IMR-90 (cell line): ENCODE measurements around the gene SLC26A1. TPM values are rescaled to one million over a fixed set of nuclear protein-coding genes. Genes with fewer than 3 reads are reported as not detected.

Source experiments
- ATAC-seq: fragments of 200-7000 bp; cut with Tn5 transposase; 2 replicates; pipeline ENCODE4 v1.9.1; 2020; ENCODE audit warnings: low read depth, mild to moderate bottlenecking, moderate library complexity
- BruUV-seq: library from RNA; stranded (reverse); fragments of 400-500 nt; replicated peaks from 2 replicates; lab custom pipeline; 2021; lab: Mats Ljungman, UMichigan
- CTCF ChIA-PET: fragments of 300-600 bp; formaldehyde crosslinking; extraction: SDS; loops from one replicate; lab custom pipeline; 2021; ENCODE audit warnings: antibody characterized with exemption; lab: Yijun Ruan, JAX
- POLR2A ChIA-PET: fragments of 300-600 bp; sonication (Branson Sonifier 250); formaldehyde crosslinking; loops from one replicate; lab custom pipeline; 2022; ENCODE audit warnings: antibody characterized with exemption; ENCODE audit not compliant: unreplicated experiment; lab: Charles Lee
- DNase-seq: peaks from one replicate; pipeline ENCODE4 v3.0.0; 2013
- H2AFZ ChIP-seq: replicated peaks from 2 replicates; pipeline ENCODE3; 2013; ENCODE audit warnings: low read length, mild to moderate bottlenecking; ENCODE audit not compliant: poor library complexity
- H2AK5ac ChIP-seq: 2 replicates; pipeline ENCODE4 v1.6.1; 2013; ENCODE audit warnings: low read depth, low read length, inconsistent platforms
- H2AK9ac ChIP-seq: replicated peaks from 2 replicates; pipeline ENCODE3; 2013; ENCODE audit warnings: mild to moderate bottlenecking, low read depth, low read length, moderate library complexity; ENCODE audit not compliant: poor library complexity
- H2BK120ac ChIP-seq: 2 replicates; pipeline ENCODE4 v1.6.1; 2013; ENCODE audit warnings: low read depth, low read length, inconsistent platforms
- H2BK15ac ChIP-seq: 3 replicates; pipeline ENCODE4 v1.6.1; 2013; ENCODE audit warnings: low read depth, low read length, inconsistent platforms
- H2BK20ac ChIP-seq: 2 replicates; pipeline ENCODE4 v1.6.1; 2013; ENCODE audit warnings: low read depth, mild to moderate bottlenecking, inconsistent platforms, low read length, moderate library complexity
- H2BK5ac ChIP-seq: 2 replicates; pipeline ENCODE4 v1.6.1; 2013; ENCODE audit warnings: mild to moderate bottlenecking, low read depth, low read length, inconsistent platforms; ENCODE audit not compliant: poor library complexity, severe bottlenecking
- H3K14ac ChIP-seq: replicated peaks from 2 replicates; pipeline ENCODE4 v1.6.1; 2013; ENCODE audit warnings: low read depth, low read length, inconsistent platforms
- H3K18ac ChIP-seq: 2 replicates; pipeline ENCODE4 v1.6.1; 2013; ENCODE audit warnings: low read depth, low read length, control low read depth
- H3K23ac ChIP-seq: 2 replicates; pipeline ENCODE4 v1.6.1; 2013; ENCODE audit warnings: low read depth, low read length, inconsistent platforms
- H3K27ac ChIP-seq: 2 replicates; pipeline ENCODE4 v1.5.1; 2013; ENCODE audit warnings: mild to moderate bottlenecking, control low read depth, low read length; ENCODE audit not compliant: insufficient read depth
- H3K27me3 ChIP-seq: 2 replicates; pipeline ENCODE4 v1.6.1; 2013; ENCODE audit warnings: low read length; ENCODE audit not compliant: control insufficient read depth, insufficient read depth
- H3K36me3 ChIP-seq: 2 replicates; pipeline ENCODE4 v1.6.1; 2013; ENCODE audit warnings: low read length, mixed read lengths; ENCODE audit not compliant: control insufficient read depth, insufficient read depth
- H3K4ac ChIP-seq: 2 replicates; pipeline ENCODE4 v1.6.1; 2013; ENCODE audit warnings: low read depth, low read length, inconsistent platforms
- H3K4me1 ChIP-seq: 2 replicates; pipeline ENCODE4 v1.6.1; 2013; ENCODE audit warnings: low read length, mixed read lengths; ENCODE audit not compliant: control insufficient read depth, insufficient read depth
- H3K4me2 ChIP-seq: 2 replicates; pipeline ENCODE4 v1.6.1; 2013; ENCODE audit warnings: low read depth, mild to moderate bottlenecking, control low read depth, low read length, moderate library complexity
- H3K4me3 ChIP-seq: 2 replicates; pipeline ENCODE4 v1.5.1; 2013; ENCODE audit warnings: low read depth, mild to moderate bottlenecking, control low read depth, low read length, moderate library complexity; ENCODE audit not compliant: insufficient read depth
- H3K56ac ChIP-seq: 2 replicates; pipeline ENCODE4 v1.6.1; 2013; ENCODE audit warnings: low read length, inconsistent platforms; ENCODE audit not compliant: insufficient read depth; ENCODE audit errors: extremely low read depth
- H3K79me1 ChIP-seq, 2 experiments: 2 replicates each; pipeline ENCODE4 v1.6.1; 2013; ENCODE audit warnings: low read length in 2 of 2, inconsistent platforms in 1 of 2, low read depth in 1 of 2
- H3K9ac ChIP-seq: 2 replicates; pipeline ENCODE4 v1.6.1; 2013; ENCODE audit warnings: low read depth, low read length, control low read depth
- H3K9me1 ChIP-seq: 2 replicates; pipeline ENCODE4 v1.6.1; 2013; ENCODE audit warnings: low read length, inconsistent platforms; ENCODE audit not compliant: insufficient read depth
- H3K9me3 ChIP-seq: 2 replicates; pipeline ENCODE4 v1.6.1; 2013; ENCODE audit warnings: low read length; ENCODE audit not compliant: control insufficient read depth, insufficient read depth
- H4K20me1 ChIP-seq: 2 replicates; pipeline ENCODE4 v1.6.1; 2013; ENCODE audit warnings: low read length, inconsistent platforms; ENCODE audit not compliant: insufficient read depth
- H4K5ac ChIP-seq: 2 replicates; pipeline ENCODE4 v1.6.1; 2013; ENCODE audit warnings: mild to moderate bottlenecking, low read depth, low read length, control low read depth
- H4K8ac ChIP-seq, 2 experiments: 2 replicates each; pipeline ENCODE4 v1.6.1; 2013; ENCODE audit warnings: low read depth in 2 of 2, low read length in 2 of 2, control low read depth in 1 of 2, inconsistent platforms in 1 of 2
- H4K91ac ChIP-seq: 2 replicates; pipeline ENCODE4 v1.6.1; 2013; ENCODE audit warnings: low read depth, low read length, inconsistent platforms; ENCODE audit not compliant: insufficient read depth
- BHLHE40 ChIP-seq: fragments of 150-350 bp; IDR thresholded peaks from 2 replicates; pipeline ENCODE4 v1.6.1; 2016; ENCODE audit warnings: mild to moderate bottlenecking, low read depth, low read length
- CEBPB ChIP-seq: IDR thresholded peaks from 2 replicates; pipeline ENCODE4 v1.6.1; 2012; ENCODE audit warnings: low read depth, low read length, improper control_type of control experiment
- CHD1 ChIP-seq: IDR thresholded peaks from 2 replicates; pipeline ENCODE4 v1.6.1; 2012; ENCODE audit warnings: low read depth, low read length, improper control_type of control experiment
- CTCF ChIP-seq: conservative IDR thresholded peaks from 2 replicates; pipeline ENCODE4 v1.5.1; 2012; ENCODE audit warnings: mild to moderate bottlenecking, low read depth, low read length, improper control_type of control experiment
- FOS ChIP-seq: fragments of 150-350 bp; IDR thresholded peaks from 2 replicates; pipeline ENCODE4 v1.6.1; 2016; ENCODE audit warnings: low read depth, low read length
- MAFK ChIP-seq: IDR thresholded peaks from 2 replicates; pipeline ENCODE4 v1.6.1; 2012; ENCODE audit warnings: low read depth, low read length, improper control_type of control experiment
- MAZ ChIP-seq: IDR thresholded peaks from 2 replicates; pipeline ENCODE4 v1.6.1; 2012; ENCODE audit warnings: low read depth, mild to moderate bottlenecking, low read length, improper control_type of control experiment, moderate library complexity, borderline replicate concordance
- MXI1 ChIP-seq: IDR thresholded peaks from 2 replicates; pipeline ENCODE4 v1.6.1; 2012; ENCODE audit warnings: low read depth, mild to moderate bottlenecking, low read length, moderate library complexity, borderline replicate concordance
- NFE2L2 ChIP-seq: fragments of 150-350 bp; IDR thresholded peaks from 2 replicates; pipeline ENCODE4 v1.6.1; 2016; ENCODE audit warnings: low read depth, mild to moderate bottlenecking, low read length
- RAD21 ChIP-seq: IDR thresholded peaks from 2 replicates; pipeline ENCODE4 v1.6.1; 2012; ENCODE audit warnings: low read length, improper control_type of control experiment
- RFX5 ChIP-seq: IDR thresholded peaks from 2 replicates; pipeline ENCODE4 v1.8.0; 2012; ENCODE audit warnings: low read depth, mild to moderate bottlenecking, low read length, moderate library complexity
- SMC3 ChIP-seq: fragments of 150-350 bp; IDR thresholded peaks from 2 replicates; pipeline ENCODE4 v1.6.1; 2016; ENCODE audit warnings: low read depth, mild to moderate bottlenecking, antibody characterized with exemption, low read length, moderate library complexity
- WGBS, 2 experiments: methylation state at CpG; one replicate each; pipeline versions ENCODE4 v1.1.5 to v1.1.7; 2013; ENCODE audit warnings: missing lambda C conversion rate in 2 of 2; ENCODE audit not compliant: insufficient read length in 1 of 2; ENCODE audit errors: extremely low coverage in 2 of 2; 5-methylcytosine and 5-hydroxymethylcytosine counted together
- dilution Hi-C: fragments of 300-500 bp; cut with HindIII; formaldehyde crosslinking; loops from one replicate; pipeline ENCODE4 v1.14.3; 2018; ENCODE audit warnings: low sequenced_read_pairs; ENCODE audit not compliant: unreplicated experiment
- in situ Hi-C: fragments of 300-500 bp; cut with MboI; formaldehyde crosslinking; loops from 3 replicates; pipeline ENCODE4 v1.14.3; 2019; ENCODE audit warnings: low sequenced_read_pairs, inconsistent platforms, mixed read lengths
- intact Hi-C: fragments of 100-400 bp; cut with micrococcal nuclease; formaldehyde crosslinking; loops from 2 replicates; pipeline ENCODE4 v1.10.0; 2022
- polyA plus RNA-seq, 3 experiments: library from polyadenylated mRNA; depleted of rRNA; stranded (reverse); fragments of >200 nt; gene quantifications; 2 replicates each; pipeline ENCODE4 v1.2.3, GENCODE V29; 2012; ENCODE audit warnings: low replicate concordance in 1 of 3
- total RNA-seq: library from RNA; depleted of rRNA; stranded (reverse); fragments of >200 nt; gene quantifications from 2 replicates; pipeline ENCODE4 v1.2.3, GENCODE V29; 2012

SLC26A1 gene
- total and polyA plus RNA-seq, 2 of the 4 experiments (the other 2 are of a cell fraction), result 0.09 TPM; not detected in 1

GRCh38 chr4:1000686-1001260 lies 7.6 kb upstream of the SLC26A1 start:
- Histone ChIP-seq H2BK120ac (no peak overlapping the region), H3K79me1 (no peaks in the 10 kb centered on the region), H3K27me3 (peaks cover 69% of the 10 kb centered on the region), H3K56ac (no peak overlapping the region), H4K8ac (no peak overlapping the region), H3K4ac (no peak overlapping the region), H3K9me1 (no peaks in the 10 kb centered on the region), H2AK5ac (no peak overlapping the region), H4K91ac (no peak overlapping the region), H2BK5ac (no peak overlapping the region), H4K20me1 (peaks cover 9% of the 10 kb centered on the region), H3K23ac (no peak overlapping the region), H3K14ac (no peak overlapping the region), H4K5ac (no peak overlapping the region), H2BK15ac (no peak overlapping the region), H3K9ac (no peak overlapping the region), H3K4me3 (no peak overlapping the region), H3K9me3 (no peaks in the 10 kb centered on the region; the same call in 1 of the 2 replicates), H2AK9ac (peak overlapping the region; percentile 42), H3K4me2 (no peak overlapping the region), H2AFZ (no peak overlapping the region), H3K18ac (no peak overlapping the region), H3K27ac (no peak overlapping the region), H3K36me3 (no peaks in the 10 kb centered on the region), H2BK20ac (no peak overlapping the region), H3K4me1 (peaks cover 4% of the 10 kb centered on the region; the same call in 1 of the 2 replicates)
- TF ChIP-seq CHD1 (no peak), MXI1 (no peak), SMC3 (no peak), MAZ (no peak), CTCF (no peak), FOS (no peak), CEBPB (no peak), MAFK (no peak), RAD21 (no peak), BHLHE40 (no peak), RFX5 (no peak), NFE2L2 (no peak)
- dilution Hi-C loops (no loop called here), in situ Hi-C loops (no loop called here), intact Hi-C loops (no loop called here)
- DNase-seq (no peak), ATAC-seq (no peak)
- CTCF ChIA-PET, result no interaction called here
- 88% methylated on average over 5 of the region's 15 CpGs; no CpG with 5 or more reads in 1 of the 2 experiments for whole genome bisulfite sequencing, 2 experiments
- POLR2A ChIA-PET, result no interaction called here
- no TSS peak for BruUV-seq
